Measurements from ENCODE around the gene TADA3. TPM values are rescaled to one million over a fixed set of nuclear protein-coding genes. Genes with fewer than 3 reads are reported as not detected.

The TADA3 gene
- total and polyA plus RNA-seq, 2 donors (not counting 3 experiments of a cell fraction or from before 2014, with no cell fraction given) = 27.8 to 31.0 TPM

- dilution Hi-C loops (cut with MboI; ENCODE audit: extremely low pct_ligation_motif_present, low sequenced_read_pairs) = no loop called here
- TF ChIP-seq, protein P1, sequence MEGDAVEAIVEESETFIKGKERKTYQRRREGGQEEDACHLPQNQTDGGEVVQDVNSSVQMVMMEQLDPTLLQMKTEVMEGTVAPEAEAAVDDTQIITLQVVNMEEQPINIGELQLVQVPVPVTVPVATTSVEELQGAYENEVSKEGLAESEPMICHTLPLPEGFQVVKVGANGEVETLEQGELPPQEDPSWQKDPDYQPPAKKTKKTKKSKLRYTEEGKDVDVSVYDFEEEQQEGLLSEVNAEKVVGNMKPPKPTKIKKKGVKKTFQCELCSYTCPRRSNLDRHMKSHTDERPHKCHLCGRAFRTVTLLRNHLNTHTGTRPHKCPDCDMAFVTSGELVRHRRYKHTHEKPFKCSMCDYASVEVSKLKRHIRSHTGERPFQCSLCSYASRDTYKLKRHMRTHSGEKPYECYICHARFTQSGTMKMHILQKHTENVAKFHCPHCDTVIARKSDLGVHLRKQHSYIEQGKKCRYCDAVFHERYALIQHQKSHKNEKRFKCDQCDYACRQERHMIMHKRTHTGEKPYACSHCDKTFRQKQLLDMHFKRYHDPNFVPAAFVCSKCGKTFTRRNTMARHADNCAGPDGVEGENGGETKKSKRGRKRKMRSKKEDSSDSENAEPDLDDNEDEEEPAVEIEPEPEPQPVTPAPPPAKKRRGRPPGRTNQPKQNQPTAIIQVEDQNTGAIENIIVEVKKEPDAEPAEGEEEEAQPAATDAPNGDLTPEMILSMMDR (IDR thresholded peaks at IDR 0.05; ENCODE audit: extremely low read depth in 1 of 2, insufficient read depth in 1 of 2, low read depth in 1 of 2, low read length in 2 of 2) = no peak
- TF ChIP-seq POLR2AphosphoS5 (IDR thresholded peaks at IDR 0.05; ENCODE audit: insufficient read depth, low read depth, low read length) (no peak), GATA2 (IDR thresholded peaks at IDR 0.05; ENCODE audit: insufficient read depth, insufficient read length, low read depth, low read length) (no peak), FOS (IDR thresholded peaks at IDR 0.05; ENCODE audit: borderline replicate concordance, insufficient read depth, low read length) (no peak), JUN (IDR thresholded peaks at IDR 0.05; ENCODE audit: borderline replicate concordance, insufficient read depth, insufficient read length, low read depth) (no peak), EZH2 (IDR thresholded peaks at IDR 0.05; ENCODE audit: borderline replicate concordance, low read depth, low read length, severe bottlenecking) (no peak), POLR2A (IDR thresholded peaks at IDR 0.05; ENCODE audit: low read depth, low read length) (no peak), MYC (IDR thresholded peaks at IDR 0.05; ENCODE audit: low read depth, low read length) (no peak)
- TF ChIP-seq, protein P2, sequence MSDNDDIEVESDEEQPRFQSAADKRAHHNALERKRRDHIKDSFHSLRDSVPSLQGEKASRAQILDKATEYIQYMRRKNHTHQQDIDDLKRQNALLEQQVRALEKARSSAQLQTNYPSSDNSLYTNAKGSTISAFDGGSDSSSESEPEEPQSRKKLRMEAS (IDR thresholded peaks at IDR 0.05; ENCODE audit: insufficient read depth, insufficient read length) = no peak
- ChIA-PET CTCF (interaction anchor here (0.6 to 1.1 kb wide), 2 partner anchors 11 to 28 kb away, joined by 3 read pairs; partner anchors contain the start of gene CAMK1), POLR2A (no interaction called here)
- Histone ChIP-seq H3K4me2 (ENCODE audit: insufficient read depth, low read length) (no peak overlapping the region), H3K79me2 (ENCODE audit: control insufficient read depth, insufficient read depth, low read length) (no peaks in the 10 kb centered on the region), H4K20me1 (replicated peaks; ENCODE audit: control insufficient read depth, extremely low read depth, insufficient read depth, low read length) (no peaks in the 10 kb centered on the region), H3K36me3 (ENCODE audit: control insufficient read depth in 2 of 2, extremely low read depth in 1 of 2, insufficient read depth in 2 of 2, low read length in 2 of 2) (peaks cover 0 to 5% of the 10 kb centered on the region in 2 experiments), H3K27me3 (ENCODE audit: control insufficient read depth in 2 of 2, insufficient read depth in 2 of 2, low read length in 2 of 2) (no peaks in the 10 kb centered on the region), H3K9me3 (replicated peaks; ENCODE audit: control insufficient read depth, insufficient read depth, low read length) (no peaks in the 10 kb centered on the region), H3K4me3 (replicated peaks in 1 of 3; ENCODE audit: insufficient read depth in 1 of 3, low read depth in 1 of 3, low read length in 3 of 3) (no peak overlapping the region), H2AFZ (ENCODE audit: low read depth, low read length) (no peak overlapping the region), H3K9me1 (replicated peaks; ENCODE audit: control insufficient read depth, extremely low read depth, insufficient read depth, low read length) (no peaks in the 10 kb centered on the region), H3K27ac (ENCODE audit: insufficient read depth, low read depth, low read length) (no peak overlapping the region), H3K4me1 (ENCODE audit: control insufficient read depth, extremely low read depth, insufficient read depth, low read length) (no peaks in the 10 kb centered on the region), H3K9ac (replicated peaks; ENCODE audit: extremely low read depth, insufficient read depth, low read length) (no peak overlapping the region)
- no TSS peak for BruUV-seq (replicated peaks)
- no peak for FAIRE-seq
- DNase-seq (ENCODE audit: low read depth, low spot score) = no peak
- intact Hi-C loops (cut with micrococcal nuclease) = no loop called here
Observed at GRCh38 chr3:9780458-9780812, 11.8 kb downstream of the TADA3 start.
